Psoas muscle (tissue), 8 donors: Measurements from ENCODE around the gene FNDC11. TPM values are rescaled to one million over a fixed set of nuclear protein-coding genes. Genes with fewer than 3 reads are reported as not detected.
"Not testable (repeated sequence)": the region's sequence is repeated elsewhere in the genome, so short reads cannot be mapped to it uniquely, and the experiment has no call there.

Source experiments
- ATAC-seq, 4 donors: fragments of 200-7000 bp; cut with Tn5 transposase; one replicate each; pipeline ENCODE4 v1.9.1; 2020; ENCODE audit warnings: moderate library complexity in 3 of 4, mild to moderate bottlenecking in 2 of 4
- DNase-seq, 2 donors: peaks; one replicate each; pipeline ENCODE4 v3.0.0-alpha.2; 2020
- H3K27ac ChIP-seq: fragments of 200-600 bp; one replicate; pipeline ENCODE4 v1.8.0; 2022
- H3K27me3 ChIP-seq, 3 donors: fragments of 200-600 bp in 1 of 3; one replicate each; pipeline versions ENCODE4 v1.6.1 to v1.8.0; 2013 to 2022; ENCODE audit warnings: low read length in 2 of 3, mild to moderate bottlenecking in 2 of 3, moderate library complexity in 1 of 3; ENCODE audit not compliant: insufficient read depth in 3 of 3
- H3K36me3 ChIP-seq, 2 donors: fragments of 200-600 bp in 1 of 2; one replicate each; pipeline versions ENCODE4 v1.6.1 to v1.8.0; 2013 to 2022; ENCODE audit warnings: low read depth in 1 of 2, mild to moderate bottlenecking in 1 of 2, moderate library complexity in 1 of 2; ENCODE audit not compliant: insufficient read depth in 1 of 2
- H3K4me1 ChIP-seq: fragments of 200-600 bp; one replicate; pipeline ENCODE4 v1.8.0; 2022
- H3K4me3 ChIP-seq: fragments of 200-600 bp; one replicate; pipeline ENCODE4 v1.8.0; 2022; ENCODE audit warnings: mild to moderate bottlenecking
- H3K9me3 ChIP-seq: fragments of 200-600 bp; one replicate; pipeline ENCODE4 v1.8.0; 2022
- CTCF ChIP-seq: fragments of 200-600 bp; IDR thresholded peaks from one replicate; pipeline ENCODE4 v1.8.0; 2022; ENCODE audit warnings: antibody characterized with exemption
- WGBS, 3 donors: extraction: QIAGEN DNeasy Blood & Tissue Kit; methylation state at CpG; one replicate each; pipeline versions ENCODE4 v1.1.6 to v1.1.7; 2013; 5-methylcytosine and 5-hydroxymethylcytosine counted together
- intact Hi-C, 2 donors: fragments of 100-400 bp; cut with DNase I; formaldehyde crosslinking; loops; one replicate each; pipeline versions ENCODE4 v1.11.0 to v1.14.2; 2022
- polyA plus RNA-seq, 3 donors: library from polyadenylated mRNA; stranded (reverse); fragments of 200-250 nt; gene quantifications; one replicate each; pipeline ENCODE4 v1.2.3, GENCODE V29; 2013
- total RNA-seq, 4 donors: library from RNA; stranded (reverse); fragmentation: NEBNext Ultra II Directional in 2 of 4; extraction: Animal tissue kit (Norgen Biotek cat#: 25700) in 2 of 4; gene quantifications; one replicate each; pipeline versions ENCODE4 v1.2.1 to v1.2.4, GENCODE V29; 2021 to 2023
- donor health status: healthy with polysubstance abuse.
- donor health status: DM: no; HTN: no; CAD: no; lungs with moderate emphysema.
- donor health status: Bipolar disorder and iron deficiency.
- donor health status: healthy.
- donor health status: DM: yes; HTN: yes; CAD: no.
- donor health status: DM: no; HTN: no; CAD: no.
- donor health status: DM: no; HTN: no; CAD: no.
- donor health status: DM: yes; HTN: yes; CAD: no.

The FNDC11 gene
- total and polyA plus RNA-seq, 7 donors, result 0.07 to 0.14 (median 0.08) TPM; not detected in 4

GRCh38 chr20:63556873-63557478, 3.0 kb downstream of the FNDC11 start:
- ATAC-seq, result no peak
- peaks cover 0 to 34% (median 8%) of the 10 kb centered on the region in 3 donors for H3K27me3 ChIP-seq
- no peak overlapping the region for H3K27ac ChIP-seq
- H3K9me3 ChIP-seq, result no peaks in the 10 kb centered on the region
- DNase-seq, result no peak
- TF ChIP-seq CTCF, result no peak
- no peak overlapping the region for H3K4me3 ChIP-seq
- H3K36me3 ChIP-seq, result peaks cover 0 to 11% of the 10 kb centered on the region in 2 donors
- H3K4me1 ChIP-seq, result no peaks in the 10 kb centered on the region
- intact Hi-C loops, result no loop called here
- 61 to 64% (median 63%) methylated on average over 23 of the region's 23 CpGs for WGBS, 3 donors

- 84 to 92% (median 90%) methylated on average over 15 to 19 of the region's 19 CpGs for WGBS, 3 donors
Observed at GRCh38 chr20:63557481-63557891, 3.5 kb downstream of the FNDC11 start.

GRCh38 chr20:63558804-63559484, 5.0 kb downstream of the FNDC11 start:
- Histone ChIP-seq H3K4me3 (no peak overlapping the region), H3K4me1 (no peaks in the 10 kb centered on the region), H3K27ac (no peak overlapping the region), H3K36me3 (peaks cover 0 to 14% of the 10 kb centered on the region in 2 donors), H3K9me3 (no peaks in the 10 kb centered on the region), H3K27me3 (peaks cover 0 to 19% (median 0%) of the 10 kb centered on the region in 3 donors)
- DNase-seq (no peak), ATAC-seq (no peak)
- intact Hi-C loops, result no loop called here
- 94 to 95% (median 94%) methylated on average over 10 to 14 of the region's 14 CpGs for WGBS, 3 donors
- no peak for TF ChIP-seq CTCF

More at GRCh38 chr20:63557481-63557891, 3.5 kb downstream of the FNDC11 start:
- no peaks in the 10 kb centered on the region for H3K9me3 ChIP-seq
- H3K36me3 ChIP-seq, result peaks cover 0 to 12% of the 10 kb centered on the region in 2 donors
- no peak for TF ChIP-seq CTCF
- intact Hi-C loops, result no loop called here
- no peak overlapping the region for H3K4me3 ChIP-seq
- H3K27me3 ChIP-seq, result peaks cover 0 to 29% (median 6%) of the 10 kb centered on the region in 3 donors
- DNase-seq, result no peak
- no peaks in the 10 kb centered on the region for H3K4me1 ChIP-seq
- no peak for ATAC-seq
- no peak overlapping the region for H3K27ac ChIP-seq

- ATAC-seq, H3K4me3 ChIP-seq, H3K4me1 ChIP-seq, H3K27ac ChIP-seq, intact Hi-C loops, H3K9me3 ChIP-seq, DNase-seq: not testable (repeated sequence)
- 92 to 95% (median 95%) methylated on average over 29 to 30 of the region's 31 CpGs for WGBS, 3 donors
- H3K27me3 ChIP-seq, result peaks cover 0 to 12% (median 0%) of the 10 kb centered on the region in 3 donors
- peaks cover 0 to 14% of the 10 kb centered on the region in 2 donors for H3K36me3 ChIP-seq
Observed at GRCh38 chr20:63559485-63560332, 5.8 kb downstream of the FNDC11 start.
